ENCODE measurements around the gene PSEN1.
"Not testable (repeated sequence)": the region's sequence is repeated elsewhere in the genome, so short reads cannot be mapped to it uniquely, and the experiment has no call there.

The PSEN1 gene

DNA sequence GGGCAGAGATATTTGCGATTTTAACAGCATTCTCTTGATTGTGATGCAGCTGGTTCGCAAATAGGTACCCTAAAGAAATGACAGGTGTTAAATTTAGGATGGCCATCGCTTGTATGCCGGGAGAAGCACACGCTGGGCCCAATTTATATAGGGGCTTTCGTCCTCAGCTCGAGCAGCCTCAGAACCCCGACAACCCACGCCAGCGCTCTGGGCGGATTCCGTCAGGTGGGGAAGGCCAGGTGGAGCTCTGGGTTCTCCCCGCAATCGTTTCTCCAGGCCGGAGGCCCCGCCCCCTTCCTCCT, 271 bp upstream of the PSEN1 start:
- peak in 1 of 2 experiments; percentile 90 for DNase-seq (ENCODE audit: low read depth in 1 of 2, low spot score in 1 of 2)
- in situ Hi-C loops (cut with HindIII; ENCODE audit: low pct_unique_long_range_greater_than_20kb, low sequenced_read_pairs) = no loop called here
- no peak for TF ChIP-seq JUND (IDR thresholded peaks at IDR 0.05; ENCODE audit: low read depth)

DNA sequence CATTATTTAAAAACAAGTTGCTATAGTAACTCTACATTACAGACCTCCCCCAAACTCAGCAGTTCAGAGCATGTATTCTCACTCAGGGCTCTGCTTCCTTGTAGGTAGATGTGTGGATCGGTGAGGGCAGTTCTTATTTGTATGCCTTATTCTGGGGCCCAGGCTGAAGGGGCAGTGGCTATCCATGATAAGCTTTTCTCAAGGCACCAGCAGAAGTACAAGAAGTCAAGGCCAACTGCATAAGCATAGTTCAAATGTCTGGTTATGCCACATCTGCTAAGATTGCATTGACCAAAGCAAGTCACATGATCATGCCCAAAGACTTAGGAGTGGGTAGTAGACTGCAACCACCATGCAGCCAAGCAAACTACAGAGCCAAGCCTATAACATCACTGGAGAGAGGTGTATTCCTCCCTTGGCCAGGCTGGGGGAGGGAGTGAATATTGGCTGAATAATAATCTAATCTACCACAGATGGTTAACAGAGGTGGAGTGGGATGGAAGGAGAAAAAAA, 4.6 kb downstream of the PSEN1 start:
- TF ChIP-seq JUND (IDR thresholded peaks at IDR 0.05; ENCODE audit: low read depth) = no peak
- no peak for DNase-seq (ENCODE audit: low read depth in 1 of 2, low spot score in 1 of 2)
- in situ Hi-C loops (cut with HindIII; ENCODE audit: low pct_unique_long_range_greater_than_20kb, low sequenced_read_pairs) = no loop called here

DNA sequence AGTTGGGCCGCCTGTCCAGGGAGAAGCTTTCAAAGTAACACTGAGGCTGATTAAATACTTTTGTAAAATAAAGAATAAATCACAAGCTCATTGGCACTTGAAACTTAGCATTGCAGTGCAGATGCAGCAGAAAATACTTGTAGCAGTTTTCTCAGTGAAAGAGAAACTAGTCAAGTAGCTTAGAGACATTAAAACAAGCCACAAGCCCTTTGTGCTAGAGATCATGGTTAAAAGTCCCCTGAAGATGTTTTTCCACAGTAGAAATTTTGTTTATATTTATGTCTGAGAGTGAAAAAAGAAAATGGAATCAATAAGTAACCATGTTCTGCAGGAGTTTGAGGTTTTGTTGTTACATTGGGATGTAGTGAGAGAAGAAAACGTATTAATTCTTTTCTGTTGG, 5.9 kb downstream of the PSEN1 start:
- no peak for TF ChIP-seq JUND (IDR thresholded peaks at IDR 0.05; ENCODE audit: low read depth)
- in situ Hi-C loops (cut with HindIII; ENCODE audit: low pct_unique_long_range_greater_than_20kb, low sequenced_read_pairs) = no loop called here

DNA sequence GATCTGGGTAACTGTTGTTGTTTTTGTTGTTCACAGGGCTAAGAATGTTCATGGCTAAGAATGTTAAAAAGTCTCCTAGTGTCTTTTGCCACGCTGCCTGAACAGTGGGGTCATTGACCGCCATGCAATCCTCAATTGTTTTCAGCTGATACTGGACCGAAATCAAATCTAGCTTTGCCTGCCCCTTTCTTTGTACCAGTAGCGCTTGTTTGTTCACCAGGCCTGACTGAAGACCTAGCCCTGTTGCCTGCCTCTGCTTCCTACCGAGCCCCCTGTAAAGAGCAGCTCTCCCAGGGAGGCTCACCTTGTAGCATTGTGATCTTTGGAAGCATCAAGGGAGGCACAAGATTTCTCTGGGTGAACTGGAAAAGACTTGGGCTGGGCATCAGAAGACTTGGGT, 6.7 kb downstream of the PSEN1 start:
- in situ Hi-C loops (cut with HindIII; ENCODE audit: low pct_unique_long_range_greater_than_20kb, low sequenced_read_pairs) = no loop called here
- no peak for DNase-seq (ENCODE audit: low read depth in 1 of 2, low spot score in 1 of 2)
- no peak for TF ChIP-seq JUND (IDR thresholded peaks at IDR 0.05; ENCODE audit: low read depth)

More for the DNA sequence above, 5.9 kb downstream of the PSEN1 start:
- DNase-seq (ENCODE audit: low read depth in 1 of 2, low spot score in 1 of 2) = no peak

DNA sequence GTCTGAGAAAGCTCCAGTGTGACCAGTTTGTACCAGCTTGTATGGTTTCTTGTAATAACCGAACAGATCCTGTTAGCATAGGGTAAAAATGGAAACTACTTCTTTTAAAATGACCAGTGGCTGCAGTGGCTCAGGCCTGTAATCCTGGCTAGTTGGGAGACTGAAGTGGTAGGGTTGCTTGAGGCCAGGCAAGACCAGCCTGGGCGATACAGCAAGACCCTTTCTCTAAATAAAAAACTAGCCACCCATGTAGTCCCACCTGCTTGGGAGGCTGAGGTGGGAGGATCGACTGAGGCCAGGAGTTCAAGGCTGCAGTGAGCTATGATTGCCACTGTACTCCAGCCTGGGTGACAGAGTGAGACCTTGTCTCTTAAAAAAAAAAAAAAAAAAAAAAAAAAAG, 7.3 kb downstream of the PSEN1 start:
- in situ Hi-C loops (cut with HindIII; ENCODE audit: low pct_unique_long_range_greater_than_20kb, low sequenced_read_pairs) = no loop called here
- DNase-seq (ENCODE audit: low read depth in 1 of 2, low spot score in 1 of 2) = no peak
- TF ChIP-seq JUND (IDR thresholded peaks at IDR 0.05; ENCODE audit: low read depth) = no peak

DNA sequence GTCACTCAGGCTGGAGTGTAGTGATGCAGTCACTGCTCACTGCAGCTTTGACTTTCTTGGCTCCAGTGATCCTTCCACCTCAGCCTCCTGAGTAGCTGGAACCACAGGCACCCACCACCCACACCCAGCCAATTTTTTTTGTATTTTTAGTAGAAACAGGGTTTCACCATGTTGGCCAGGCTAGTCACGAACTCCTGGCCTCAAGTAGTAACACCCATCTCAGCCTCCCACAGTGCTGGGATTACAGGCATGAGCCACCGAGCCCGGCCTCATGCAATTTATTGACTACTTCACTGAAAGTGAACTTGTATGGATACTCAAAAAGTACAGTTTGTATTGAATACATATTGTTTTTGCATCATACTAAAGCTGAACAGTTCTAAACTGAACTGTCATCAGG, 9.1 kb downstream of the PSEN1 start:
- no peak for TF ChIP-seq JUND (IDR thresholded peaks at IDR 0.05; ENCODE audit: low read depth)
- in situ Hi-C loops (cut with HindIII; ENCODE audit: low pct_unique_long_range_greater_than_20kb, low sequenced_read_pairs) = no loop called here
- DNase-seq (ENCODE audit: low read depth in 1 of 2, low spot score in 1 of 2) = no peak

DNA sequence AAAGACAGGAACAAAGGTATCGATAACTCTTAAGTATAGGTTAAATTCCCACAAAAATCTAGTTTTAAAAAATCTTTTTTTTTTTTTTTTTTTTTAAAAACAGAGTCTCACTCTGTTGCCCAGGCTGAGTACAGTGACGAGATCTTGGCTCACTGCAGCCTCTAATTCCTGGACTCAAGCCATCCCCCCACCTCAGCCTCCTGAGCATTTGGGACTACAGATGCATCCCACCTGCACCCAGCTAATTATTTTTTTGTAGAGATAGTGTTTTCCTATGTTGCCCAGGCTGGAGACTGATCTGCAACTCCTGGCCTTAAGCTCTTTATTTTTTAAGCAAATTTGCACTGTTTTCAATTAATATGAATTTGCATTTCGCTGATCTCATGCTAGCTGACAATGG, 9.8 kb downstream of the PSEN1 start:
- no peak for DNase-seq (ENCODE audit: low read depth in 1 of 2, low spot score in 1 of 2)
- in situ Hi-C loops (cut with HindIII; ENCODE audit: low pct_unique_long_range_greater_than_20kb, low sequenced_read_pairs) = no loop called here
- TF ChIP-seq JUND (IDR thresholded peaks at IDR 0.05; ENCODE audit: low read depth) = no peak

DNA sequence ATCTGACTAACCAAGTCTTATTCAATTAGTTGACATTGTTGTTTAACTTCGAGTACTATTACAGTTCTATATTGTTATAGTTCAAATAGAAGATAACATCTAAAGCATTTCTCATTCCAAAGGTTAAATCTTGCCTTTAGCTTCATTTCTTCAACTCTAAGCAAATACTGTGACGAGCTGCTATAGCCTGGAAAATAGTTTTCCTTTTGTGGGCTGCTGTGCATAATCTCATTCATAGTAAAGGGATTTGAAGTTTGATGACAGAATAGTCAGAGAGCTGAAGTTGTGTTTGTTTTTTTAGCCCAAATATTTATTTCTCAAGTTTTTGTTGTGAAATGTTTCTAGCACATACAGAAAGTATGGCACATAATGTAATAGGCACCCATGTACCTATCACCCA, 13.4 kb downstream of the PSEN1 start:
- TF ChIP-seq JUND (IDR thresholded peaks at IDR 0.05; ENCODE audit: low read depth) = no peak
- DNase-seq (ENCODE audit: low read depth in 1 of 2, low spot score in 1 of 2) = peak in 1 of 2 experiments; percentile 68
- in situ Hi-C loops (cut with HindIII; ENCODE audit: low pct_unique_long_range_greater_than_20kb, low sequenced_read_pairs) = no loop called here

DNA sequence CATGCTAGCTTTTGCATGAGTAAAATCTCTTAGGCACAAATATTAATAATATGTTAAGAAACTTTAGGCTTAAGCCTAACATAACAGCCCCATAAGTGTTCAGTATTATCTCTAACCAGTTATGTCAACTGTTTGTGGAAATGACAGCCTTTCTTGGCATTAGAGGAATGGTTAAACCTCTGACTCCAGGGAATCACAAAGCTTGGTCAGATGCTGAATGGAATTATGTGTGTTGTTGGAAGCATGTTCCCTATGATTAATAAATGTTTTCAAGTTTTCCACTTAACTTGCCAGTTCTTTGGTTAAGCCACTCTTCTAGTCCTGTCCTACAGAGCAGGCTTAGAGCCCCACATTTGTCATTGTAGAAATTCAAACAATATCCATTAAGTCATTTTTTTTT, 17.0 kb downstream of the PSEN1 start:
- no peak for DNase-seq (ENCODE audit: low read depth in 1 of 2, low spot score in 1 of 2)
- in situ Hi-C loops (cut with HindIII; ENCODE audit: low pct_unique_long_range_greater_than_20kb, low sequenced_read_pairs) = no loop called here
- TF ChIP-seq JUND (IDR thresholded peaks at IDR 0.05; ENCODE audit: low read depth) = no peak

DNA sequence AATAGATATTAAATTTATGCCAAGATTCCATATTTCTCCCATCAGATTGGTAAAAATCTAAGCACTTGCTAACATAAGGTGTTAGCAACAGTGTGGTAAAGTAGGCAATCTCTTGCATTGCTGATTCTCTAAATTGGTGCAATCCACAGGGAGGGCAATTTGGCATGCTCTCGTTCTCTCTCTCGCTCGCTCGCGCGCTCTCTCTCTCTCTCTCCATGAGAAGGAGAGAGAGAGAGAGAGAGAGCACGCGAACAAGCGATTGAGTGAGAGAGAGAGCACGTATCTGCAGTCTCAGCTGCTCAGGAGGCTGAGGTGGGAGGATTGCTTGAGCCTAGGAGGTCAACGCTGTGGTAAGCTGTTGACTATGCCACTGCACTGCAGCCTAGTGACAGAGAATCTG, 25.9 kb downstream of the PSEN1 start:
- in situ Hi-C loops (cut with HindIII; ENCODE audit: low pct_unique_long_range_greater_than_20kb, low sequenced_read_pairs) = no loop called here
- no peak for TF ChIP-seq JUND (IDR thresholded peaks at IDR 0.05; ENCODE audit: low read depth)
- no peak for DNase-seq (ENCODE audit: low read depth in 1 of 2, low spot score in 1 of 2)

DNA sequence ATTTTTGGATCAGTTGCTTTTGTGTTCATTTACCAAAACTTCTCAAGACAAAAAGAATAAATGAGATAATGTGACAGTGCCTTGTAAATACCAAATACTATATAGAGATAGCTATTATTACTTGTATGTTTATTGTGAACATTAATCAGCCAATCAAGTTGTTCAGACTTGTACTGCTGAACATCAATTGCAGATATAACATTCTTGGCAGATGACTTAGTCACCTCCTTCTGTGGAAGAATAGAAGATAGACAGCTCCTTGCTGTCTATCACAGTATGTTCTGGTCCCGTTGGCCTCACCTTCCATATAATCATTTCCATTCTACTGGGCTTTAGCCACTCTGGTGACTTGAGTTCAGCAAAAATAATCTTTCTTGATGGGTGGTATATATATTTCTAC, 30.1 kb downstream of the PSEN1 start:
- in situ Hi-C loops (cut with HindIII; ENCODE audit: low pct_unique_long_range_greater_than_20kb, low sequenced_read_pairs) = no loop called here
- no peak for TF ChIP-seq JUND (IDR thresholded peaks at IDR 0.05; ENCODE audit: low read depth)
- no peak for DNase-seq (ENCODE audit: low read depth in 1 of 2, low spot score in 1 of 2)

DNA sequence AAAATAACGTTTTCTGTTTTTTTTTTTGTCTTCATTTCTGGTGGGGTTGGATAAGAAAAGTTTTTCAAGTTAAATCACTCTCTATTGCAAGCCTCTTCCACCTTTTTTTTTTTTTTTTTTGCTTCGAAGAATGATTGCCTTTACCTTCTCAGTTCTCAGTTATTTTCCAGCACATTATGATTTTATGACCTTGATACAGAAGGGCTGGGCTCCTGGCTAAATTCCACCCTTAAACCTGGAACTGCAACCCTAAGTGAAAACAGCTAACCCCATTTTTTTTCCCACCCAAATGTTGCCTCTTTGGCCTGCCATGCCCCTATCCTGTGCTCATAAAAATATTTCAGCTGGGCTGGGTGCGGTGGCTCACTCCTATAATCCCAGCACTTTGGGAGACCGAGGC, 31.4 kb downstream of the PSEN1 start:
- DNase-seq (ENCODE audit: low read depth in 1 of 2, low spot score in 1 of 2) = no peak
- in situ Hi-C loops (cut with HindIII; ENCODE audit: low pct_unique_long_range_greater_than_20kb, low sequenced_read_pairs) = no loop called here
- TF ChIP-seq JUND (IDR thresholded peaks at IDR 0.05; ENCODE audit: low read depth) = no peak

DNA sequence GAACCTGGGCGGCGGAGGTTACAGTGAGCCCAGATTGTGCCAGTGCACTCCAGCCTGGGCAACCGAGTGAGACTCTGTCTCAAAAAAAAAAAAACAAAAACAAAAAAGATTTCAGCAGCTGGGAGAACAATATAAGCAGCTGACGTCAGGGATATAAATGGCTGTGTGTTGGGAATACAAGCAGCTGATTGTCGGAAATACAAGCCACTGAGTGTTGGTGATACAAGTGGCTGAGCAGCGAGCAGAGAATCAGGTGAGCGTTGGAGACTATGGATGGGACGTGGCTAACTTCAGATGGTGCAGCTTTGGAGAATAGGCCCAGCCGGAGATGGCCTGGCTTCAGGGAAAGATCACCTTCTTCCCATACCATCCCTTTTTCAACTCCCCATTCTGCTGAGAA, 32.0 kb downstream of the PSEN1 start:
- in situ Hi-C loops (cut with HindIII; ENCODE audit: low pct_unique_long_range_greater_than_20kb, low sequenced_read_pairs) = no loop called here
- no peak for DNase-seq (ENCODE audit: low read depth in 1 of 2, low spot score in 1 of 2)
- TF ChIP-seq JUND (IDR thresholded peaks at IDR 0.05; ENCODE audit: low read depth) = no peak

DNA sequence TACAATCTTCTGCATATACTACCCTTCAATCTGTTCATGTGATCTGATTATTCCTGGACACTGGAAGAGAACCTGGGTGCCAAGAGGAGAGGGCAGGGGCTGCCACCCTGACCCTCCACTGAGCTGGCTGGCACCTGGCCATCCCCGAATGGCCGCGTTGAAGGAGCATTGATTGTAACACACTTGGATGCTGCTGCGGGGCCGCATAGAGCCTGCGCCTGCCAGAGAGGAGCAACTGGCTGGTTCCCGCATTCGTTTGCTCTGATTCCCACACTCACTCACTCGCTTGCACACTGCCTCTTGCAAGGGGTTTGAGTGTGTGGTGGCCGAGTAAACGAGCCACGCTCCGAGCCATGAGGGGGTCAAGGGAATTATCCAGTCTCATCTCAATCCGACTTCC, 32.4 kb downstream of the PSEN1 start:
- no peak for DNase-seq (ENCODE audit: low read depth in 1 of 2, low spot score in 1 of 2)
- in situ Hi-C loops (cut with HindIII; ENCODE audit: low pct_unique_long_range_greater_than_20kb, low sequenced_read_pairs) = no loop called here
- no peak for TF ChIP-seq JUND (IDR thresholded peaks at IDR 0.05; ENCODE audit: low read depth)

DNA sequence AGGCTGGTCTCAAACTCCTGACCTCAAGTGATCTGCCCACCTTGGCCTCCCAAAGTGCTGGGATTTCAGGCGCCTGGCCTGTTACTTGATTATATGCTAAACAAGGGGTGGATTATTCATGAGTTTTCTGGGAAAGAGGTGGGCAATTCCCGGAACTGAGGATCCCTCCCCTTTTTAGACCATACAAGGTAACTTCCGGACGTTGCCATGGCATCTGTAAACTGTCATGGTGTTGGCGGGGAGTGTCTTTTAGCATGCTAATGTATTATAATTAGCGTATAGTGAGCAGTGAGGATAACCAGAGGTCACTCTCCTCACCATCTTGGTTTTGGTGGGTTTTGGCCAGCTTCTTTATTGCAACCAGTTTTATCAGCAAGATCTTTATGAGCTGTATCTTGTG, 33.5 kb downstream of the PSEN1 start:
- DNase-seq (ENCODE audit: low read depth in 1 of 2, low spot score in 1 of 2); in situ Hi-C loops (cut with HindIII; ENCODE audit: low pct_unique_long_range_greater_than_20kb, low sequenced_read_pairs): not testable (repeated sequence)

All from T47D (cell line).